H1 (cell line): ENCODE measurements around the gene TNNT3. TPM values are rescaled to one million over a fixed set of nuclear protein-coding genes. Genes with fewer than 3 reads are reported as not detected.

ENCODE experiments used
- CTCF ChIA-PET: fragments of 300-600 bp; sonication (Branson Sonifier 250); formaldehyde crosslinking; loops from one replicate; lab custom pipeline; 2021; ENCODE audit not compliant: partially characterized antibody; lab: Charles Lee
- POLR2A ChIA-PET: fragments of 300-600 bp; sonication (Branson Sonifier 250); formaldehyde crosslinking; loops from one replicate; lab custom pipeline; 2021; ENCODE audit warnings: inconsistent platforms; ENCODE audit not compliant: partially characterized antibody; lab: Charles Lee
- DNase-seq, 2 experiments: peaks; one replicate each; pipeline versions ENCODE4 v3.0.0 to v3.0.0-alpha.2; 2010 to 2022; ENCODE audit warnings: low spot score in 2 of 2, low read depth in 1 of 2, mixed read lengths in 1 of 2
- FAIRE-seq: peaks from 2 replicates; lab custom pipeline; 2011; peaks lifted over from hg19 to GRCh38; lab: Jason Lieb, UNC
- H2AFZ ChIP-seq: 2 replicates; pipeline ENCODE4 v1.8.1; 2012; ENCODE audit warnings: low read length, inconsistent platforms
- H2AK5ac ChIP-seq: 2 replicates; pipeline ENCODE4 v1.6.1; 2013; ENCODE audit warnings: low read depth, low read length
- H2BK120ac ChIP-seq: replicated peaks from 2 replicates; pipeline ENCODE3; 2013; ENCODE audit warnings: low read depth, low read length, inconsistent platforms
- H2BK12ac ChIP-seq: 2 replicates; pipeline ENCODE4 v1.6.1; 2013; ENCODE audit warnings: low read depth, low read length
- H2BK15ac ChIP-seq: 2 replicates; pipeline ENCODE4 v1.6.1; 2013; ENCODE audit warnings: low read length
- H2BK20ac ChIP-seq: 2 replicates; pipeline ENCODE4 v1.6.1; 2013; ENCODE audit warnings: low read length
- H2BK5ac ChIP-seq: 2 replicates; pipeline ENCODE4 v1.6.1; 2013; ENCODE audit warnings: low read depth, low read length
- H3K14ac ChIP-seq: 2 replicates; pipeline ENCODE4 v1.6.1; 2013; ENCODE audit warnings: inconsistent platforms; ENCODE audit not compliant: insufficient read length
- H3K18ac ChIP-seq: 2 replicates; pipeline ENCODE4 v1.6.1; 2013; ENCODE audit warnings: low read length; ENCODE audit errors: extremely low read depth
- H3K23ac ChIP-seq: 2 replicates; pipeline ENCODE4 v1.6.1; 2013; ENCODE audit warnings: inconsistent platforms; ENCODE audit not compliant: insufficient read length
- H3K23me2 ChIP-seq: 2 replicates; pipeline ENCODE4 v1.6.1; 2013; ENCODE audit warnings: low read depth, low read length
- H3K27ac ChIP-seq: 2 replicates; pipeline ENCODE4 v1.6.1; 2011; ENCODE audit warnings: low read depth, low read length, inconsistent platforms
- H3K27me3 ChIP-seq, 4 experiments: replicated peaks in 1 of 4; 1 replicate in 1 of 4; 2 replicates in 3 of 4; pipeline versions ENCODE4 v1.6.1 to v1.8.1; 2011 to 2013; ENCODE audit warnings: low read length in 3 of 4, mild to moderate bottlenecking in 3 of 4, inconsistent platforms in 2 of 4, mixed read lengths in 2 of 4, moderate library complexity in 1 of 4; ENCODE audit not compliant: control insufficient read depth in 3 of 4, insufficient read depth in 3 of 4; ENCODE audit errors: extremely low read depth in 1 of 4
- H3K36me3 ChIP-seq, 4 experiments: 2 replicates each; pipeline versions ENCODE4 v1.6.1 to v1.8.1; 2011 to 2013; ENCODE audit warnings: mild to moderate bottlenecking in 4 of 4, low read length in 3 of 4, moderate library complexity in 2 of 4, control low read depth in 1 of 4, inconsistent platforms in 1 of 4; ENCODE audit not compliant: insufficient read depth in 4 of 4, control insufficient read depth in 2 of 4
- H3K4ac ChIP-seq: replicated peaks from 2 replicates; pipeline ENCODE3; 2013; ENCODE audit warnings: low read length, low read depth, mixed read lengths, inconsistent platforms; ENCODE audit not compliant: insufficient read length
- H3K4me1 ChIP-seq, 4 experiments: replicated peaks in 1 of 4; 1 replicate in 1 of 4; 2 replicates in 3 of 4; pipeline versions ENCODE4 v1.6.1 to v1.8.1; 2011 to 2013; ENCODE audit warnings: low read length in 3 of 4, inconsistent platforms in 2 of 4, mixed read lengths in 1 of 4; ENCODE audit not compliant: insufficient read depth in 4 of 4, control insufficient read depth in 3 of 4
- H3K4me2 ChIP-seq, 2 experiments: 2 replicates each; pipeline versions ENCODE4 v1.6.1 to v1.8.1; 2011 to 2013; ENCODE audit warnings: low read depth in 2 of 2, low read length in 2 of 2, control low read depth in 1 of 2, inconsistent platforms in 1 of 2, mild to moderate bottlenecking in 1 of 2; ENCODE audit not compliant: insufficient read depth in 1 of 2
- H3K4me3 ChIP-seq, 4 experiments: fragments of 200-600, 300-600 bp in 1 of 4; sonication (generic), shearing (Covaris generic), sonication (Bioruptor Twin) in 1 of 4; 2 replicates each; pipeline versions ENCODE4 v1.5.1 to v1.8.1; 2011 to 2016; ENCODE audit warnings: low read length in 4 of 4, low read depth in 3 of 4, control low read depth in 2 of 4, inconsistent platforms in 2 of 4, mild to moderate bottlenecking in 2 of 4, mixed read lengths in 1 of 4, moderate library complexity in 1 of 4; ENCODE audit not compliant: insufficient read depth in 2 of 4; ENCODE audit errors: extremely low read depth in 1 of 4
- H3K56ac ChIP-seq: replicated peaks from 2 replicates; pipeline ENCODE3; 2013; ENCODE audit warnings: low read depth, mild to moderate bottlenecking, mixed read lengths, low read length, inconsistent platforms; ENCODE audit not compliant: insufficient read length
- H3K79me1 ChIP-seq: 2 replicates; pipeline ENCODE4 v1.6.1; 2013; ENCODE audit warnings: low read depth, low read length, control low read depth
- H3K79me2 ChIP-seq, 2 experiments: 2 replicates each; pipeline versions ENCODE4 v1.6.1 to v1.8.1; 2012 to 2013; ENCODE audit warnings: low read length in 2 of 2, mild to moderate bottlenecking in 2 of 2, inconsistent platforms in 1 of 2; ENCODE audit not compliant: insufficient read depth in 2 of 2, control insufficient read depth in 1 of 2
- H3K9ac ChIP-seq, 4 experiments: replicated peaks in 1 of 4; 1 replicate in 1 of 4; 2 replicates in 3 of 4; pipeline versions ENCODE4 v1.6.1 to v1.8.1; 2011 to 2013; ENCODE audit warnings: low read depth in 3 of 4, low read length in 3 of 4, control low read depth in 2 of 4, mild to moderate bottlenecking in 2 of 4, moderate library complexity in 2 of 4, inconsistent platforms in 1 of 4; ENCODE audit errors: extremely low read depth in 1 of 4
- H3K9me3 ChIP-seq, 2 experiments: 2 replicates each; pipeline versions ENCODE4 v1.6.1 to v1.8.1; 2012 to 2013; ENCODE audit warnings: mild to moderate bottlenecking in 2 of 2, moderate library complexity in 2 of 2, control low read depth in 1 of 2, inconsistent platforms in 1 of 2, low read depth in 1 of 2, low read length in 1 of 2, mixed read lengths in 1 of 2; ENCODE audit not compliant: insufficient read depth in 2 of 2
- H4K20me1 ChIP-seq, 2 experiments: replicated peaks in 1 of 2; 2 replicates each; pipeline versions ENCODE3 to v1.8.1; 2011 to 2013; ENCODE audit warnings: inconsistent platforms in 2 of 2, low read length in 2 of 2, mild to moderate bottlenecking in 1 of 2; ENCODE audit not compliant: insufficient read depth in 2 of 2, control insufficient read depth in 1 of 2
- H4K5ac ChIP-seq: 2 replicates; pipeline ENCODE4 v1.6.1; 2013; ENCODE audit warnings: low read length, low read depth, mixed read lengths, inconsistent platforms; ENCODE audit not compliant: insufficient read length
- H4K8ac ChIP-seq: 2 replicates; pipeline ENCODE4 v1.8.0; 2013; ENCODE audit warnings: mild to moderate bottlenecking, moderate library complexity, low read length, inconsistent platforms; ENCODE audit not compliant: insufficient read depth; ENCODE audit errors: extremely low read depth
- H4K91ac ChIP-seq: replicated peaks from 2 replicates; pipeline ENCODE3; 2013; ENCODE audit warnings: low read length, mixed read lengths, inconsistent platforms; ENCODE audit not compliant: insufficient read length
- ATF3 ChIP-seq: IDR thresholded peaks from 2 replicates; pipeline ENCODE4 v1.6.1; 2011; ENCODE audit warnings: low read depth, mild to moderate bottlenecking, low read length; ENCODE audit not compliant: insufficient read depth
- CTCF ChIP-seq, 3 experiments: IDR thresholded peaks; 1 replicate in 2 of 3; 2 replicates in 1 of 3; pipeline versions ENCODE4 v1.5.1 to v1.6.1; 2011; ENCODE audit warnings: low read length in 3 of 3, mild to moderate bottlenecking in 3 of 3, inconsistent platforms in 2 of 3, low read depth in 1 of 3, moderate library complexity in 1 of 3; ENCODE audit not compliant: insufficient read depth in 1 of 3; ENCODE audit errors: control extremely low read depth in 1 of 3
- HDAC6 ChIP-seq: IDR thresholded peaks from one replicate; pipeline ENCODE4 v1.7.1; 2012; ENCODE audit warnings: low read depth, mild to moderate bottlenecking, inconsistent platforms, low read length, moderate library complexity
- RBBP5 ChIP-seq: IDR thresholded peaks from 2 replicates; pipeline ENCODE4 v1.7.1; 2012; ENCODE audit warnings: low read depth, mild to moderate bottlenecking, inconsistent platforms, low read length, moderate library complexity, borderline replicate concordance
- TAF1 ChIP-seq: IDR thresholded peaks from 2 replicates; pipeline ENCODE4 v1.6.1; 2011; ENCODE audit warnings: mild to moderate bottlenecking, low read depth, low read length
- USF2 ChIP-seq: IDR thresholded peaks from 2 replicates; pipeline ENCODE4 v1.6.1; 2011; ENCODE audit warnings: low read length, improper control_type of control experiment
- WGBS, 2 experiments: shearing (Covaris generic) in 1 of 2; methylation state at CpG; one replicate each; pipeline versions ENCODE4 v1.1.6 to v1.1.7; 2013 to 2015; ENCODE audit warnings: low lambda C conversion rate in 2 of 2, mixed read lengths in 2 of 2, inconsistent platforms in 1 of 2, low coverage in 1 of 2, missing lambda C conversion rate in 1 of 2; ENCODE audit not compliant: insufficient replicate concordance in 2 of 2, insufficient coverage in 1 of 2, insufficient read length in 1 of 2; ENCODE audit errors: extremely low coverage in 1 of 2, missing lambda C conversion rate in 1 of 2; 5-methylcytosine and 5-hydroxymethylcytosine counted together
- polyA plus RNA-seq, 7 experiments: library from polyadenylated mRNA; depleted of rRNA in 3 of 7; stranded (reverse) in 5 of 7; unstranded in 2 of 7; fragments of >200 nt in 5 of 7; fragments of 200-250 nt in 2 of 7; gene quantifications; 1 replicate in 5 of 7; 2 replicates in 1 of 7; 4 replicates in 1 of 7; pipeline versions ENCODE4 v1.2.1 to v1.2.3, GENCODE V29; 2011 to 2013; ENCODE audit warnings: missing spikeins in 2 of 7, mixed read lengths in 2 of 7
- total RNA-seq: library from RNA; stranded (reverse); fragmentation: NEBNext Ultra II Directional; extraction: Animal tissue kit (Norgen Biotek cat#: 25700); gene quantifications from 2 replicates; pipeline ENCODE4 v1.2.1, GENCODE V29; 2021

Gene TNNT3
- total and polyA plus RNA-seq, 2 of the 8 experiments (the other 6 are each of a cell fraction or from before 2014, with no cell fraction given) = not detected

GRCh38 chr11:1883346-1884302 lies 35.9 kb upstream of the TNNT3 start:
- Histone ChIP-seq H3K23me2 (peaks cover 16% of the 10 kb centered on the region; the same call in 1 of the 2 replicates), H4K20me1 (no peaks in the 10 kb centered on the region), H2BK5ac (no peak overlapping the region), H4K91ac (no peak overlapping the region), H3K9ac (no peak overlapping the region), H2BK20ac (0 out of 2 replicates have a peak overlapping the region, but pooled peaks have one; percentile 61), H3K79me1 (no peaks in the 10 kb centered on the region), H3K27ac (no peak overlapping the region), H2BK120ac (no peak overlapping the region), H3K4me2 (no peak overlapping the region), H3K27me3 (no peaks in the 10 kb centered on the region; a peak in 1 of 7 replicates), H3K9me3 (no peaks in the 10 kb centered on the region), H3K56ac (no peak overlapping the region), H4K8ac (no peak overlapping the region), H3K79me2 (no peaks in the 10 kb centered on the region), H4K5ac (no peak overlapping the region), H3K4ac (no peak overlapping the region), H3K18ac (no peak overlapping the region; the same call in 1 of the 2 replicates), H3K23ac (no peak overlapping the region), H3K4me3 (no peak overlapping the region), H2BK15ac (0 out of 2 replicates have a peak overlapping the region, but pooled peaks have one; percentile 46), H3K36me3 (no peaks in the 10 kb centered on the region), H2AK5ac (no peak overlapping the region), H2BK12ac (0 out of 2 replicates have a peak overlapping the region, but pooled peaks have one; percentile 27), H3K14ac (no peak overlapping the region), H3K4me1 (peaks cover 0 to 5% (median 2%) of the 10 kb centered on the region in 4 experiments; a peak in 3 of 7 replicates), H2AFZ (no peak overlapping the region)
- FAIRE-seq (no peak), DNase-seq (no peak)
- POLR2A ChIA-PET = interaction anchor here (0.8 to 1.1 kb wide), 2 partner anchors 33 to 265 kb away, joined by 3 read pairs; no protein-coding TSS in a partner anchor
- CTCF ChIA-PET = interaction anchor here (0.9 to 4.8 kb wide), 32 partner anchors 14 to 268 kb away, joined by 3 to 170 read pairs (median 7); partner anchors contain the start of genes H19, LSP1 and SYT8
- 90% methylated on average over 14 of the region's 14 CpGs; no CpG with 5 or more reads in 1 of the 2 experiments for WGBS, 2 experiments
- no peak for TF ChIP-seq ATF3
- TF ChIP-seq USF2 = no peak
- TF ChIP-seq CTCF (IDR thresholded peaks at IDR 0.05; ENCODE audit: control extremely low read depth in 1 of 3, insufficient read depth in 1 of 3, low read depth in 1 of 3, low read length in 3 of 3) = no peak
- TF ChIP-seq RBBP5 = no peak
- TF ChIP-seq HDAC6 = no peak
- TF ChIP-seq TAF1 = no peak
